Vagina (tissue), 2 donors: ENCODE results near the gene PRKCQ. TPM values are rescaled to one million over a fixed set of nuclear protein-coding genes. Genes with fewer than 3 reads are reported as not detected.

Experiments
- DNase-seq, 2 donors: peaks; one replicate each; pipeline ENCODE4 v3.0.0-alpha.2; 2017; ENCODE audit errors: extremely low spot score in 2 of 2
- H3K27ac ChIP-seq: fragments of 200-600 bp; sonication (generic); one replicate; pipeline ENCODE4 v1.5.1; 2019
- H3K27me3 ChIP-seq: fragments of 200-600 bp; sonication (generic); one replicate; pipeline ENCODE4 v1.5.1; 2019
- H3K36me3 ChIP-seq, 2 donors: fragments of 200-600 bp; sonication (generic); one replicate each; pipeline ENCODE4 v1.5.1; 2017 to 2019
- H3K4me1 ChIP-seq: fragments of 200-600 bp; sonication (generic); one replicate; pipeline ENCODE4 v1.5.1; 2019
- H3K4me3 ChIP-seq, 2 donors: fragments of 200-600 bp; sonication (generic); 1 replicate in 1 of 2; 2 replicates in 1 of 2; pipeline ENCODE4 v1.5.1; 2016 to 2019
- H3K9me3 ChIP-seq: fragments of 200-600 bp; sonication (generic); one replicate; pipeline ENCODE4 v1.5.1; 2019
- POLR2A ChIP-seq, 2 donors: fragments of 450-650 bp; IDR thresholded peaks; one replicate each; pipeline ENCODE4 v1.6.1; 2017; ENCODE audit warnings: antibody characterized with exemption in 2 of 2, mild to moderate bottlenecking in 2 of 2, moderate library complexity in 2 of 2
- POLR2AphosphoS5 ChIP-seq, 2 donors: sonication (generic); formaldehyde crosslinking; IDR thresholded peaks; one replicate each; pipeline ENCODE4 v1.9.0; 2017; ENCODE audit warnings: antibody characterized with exemption in 2 of 2, mild to moderate bottlenecking in 2 of 2, low read depth in 1 of 2; ENCODE audit not compliant: insufficient read depth in 1 of 2
- intact Hi-C: fragments of 100-400 bp; cut with DNase I; formaldehyde crosslinking; loops from one replicate; pipeline ENCODE4 v1.15.1; 2023
- total RNA-seq: library from RNA; depleted of rRNA; stranded (reverse); fragments of >200 nt; gene quantifications from one replicate; pipeline ENCODE4 v1.2.3, GENCODE V29; 2016
- TF ChIP-seq, protein P1 (sequence below), 3 experiments: fragments of 450-650 bp in 2 of 3; fragments of 200-600 bp in 1 of 3; sonication (generic) in 1 of 3; IDR thresholded peaks; one replicate each; pipeline ENCODE4 v1.5.1; 2017 to 2019; ENCODE audit warnings: antibody characterized with exemption in 3 of 3, mild to moderate bottlenecking in 2 of 3, moderate library complexity in 2 of 3

PRKCQ gene
- total RNA-seq, 1 donor from 2014 or later = 3.7 TPM

- no peak for TF ChIP-seq POLR2AphosphoS5 (IDR thresholded peaks at IDR 0.05; ENCODE audit: insufficient read depth in 1 of 2, low read depth in 1 of 2)
- no peak for TF ChIP-seq POLR2A (IDR thresholded peaks at IDR 0.05)
- TF ChIP-seq, protein P1, sequence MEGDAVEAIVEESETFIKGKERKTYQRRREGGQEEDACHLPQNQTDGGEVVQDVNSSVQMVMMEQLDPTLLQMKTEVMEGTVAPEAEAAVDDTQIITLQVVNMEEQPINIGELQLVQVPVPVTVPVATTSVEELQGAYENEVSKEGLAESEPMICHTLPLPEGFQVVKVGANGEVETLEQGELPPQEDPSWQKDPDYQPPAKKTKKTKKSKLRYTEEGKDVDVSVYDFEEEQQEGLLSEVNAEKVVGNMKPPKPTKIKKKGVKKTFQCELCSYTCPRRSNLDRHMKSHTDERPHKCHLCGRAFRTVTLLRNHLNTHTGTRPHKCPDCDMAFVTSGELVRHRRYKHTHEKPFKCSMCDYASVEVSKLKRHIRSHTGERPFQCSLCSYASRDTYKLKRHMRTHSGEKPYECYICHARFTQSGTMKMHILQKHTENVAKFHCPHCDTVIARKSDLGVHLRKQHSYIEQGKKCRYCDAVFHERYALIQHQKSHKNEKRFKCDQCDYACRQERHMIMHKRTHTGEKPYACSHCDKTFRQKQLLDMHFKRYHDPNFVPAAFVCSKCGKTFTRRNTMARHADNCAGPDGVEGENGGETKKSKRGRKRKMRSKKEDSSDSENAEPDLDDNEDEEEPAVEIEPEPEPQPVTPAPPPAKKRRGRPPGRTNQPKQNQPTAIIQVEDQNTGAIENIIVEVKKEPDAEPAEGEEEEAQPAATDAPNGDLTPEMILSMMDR (IDR thresholded peaks at IDR 0.05) = no peak
- intact Hi-C loops = no loop called here
- no peaks in the 10 kb centered on the region for H3K9me3 ChIP-seq
- no peaks in the 10 kb centered on the region for H3K36me3 ChIP-seq
- H3K4me1 ChIP-seq = no peaks in the 10 kb centered on the region
- no peaks in the 10 kb centered on the region for H3K27me3 ChIP-seq
- no peak overlapping the region for H3K4me3 ChIP-seq
- H3K27ac ChIP-seq = no peak overlapping the region
- DNase-seq = no peak
Measured at GRCh38 chr10:6465437-6465836, 114.6 kb downstream of the PRKCQ start.

GRCh38 chr10:6464862-6465430, 115.1 kb downstream of the PRKCQ start:
- Histone ChIP-seq H3K27ac (no peak overlapping the region), H3K4me1 (no peaks in the 10 kb centered on the region), H3K36me3 (no peaks in the 10 kb centered on the region), H3K4me3 (no peak overlapping the region), H3K9me3 (no peaks in the 10 kb centered on the region), H3K27me3 (no peaks in the 10 kb centered on the region)
- intact Hi-C loops = no loop called here
- DNase-seq = no peak
- TF ChIP-seq, protein P1 (IDR thresholded peaks at IDR 0.05) = no peak
- TF ChIP-seq POLR2AphosphoS5 (IDR thresholded peaks at IDR 0.05; ENCODE audit: insufficient read depth in 1 of 2, low read depth in 1 of 2) = no peak
- no peak for TF ChIP-seq POLR2A (IDR thresholded peaks at IDR 0.05)

GRCh38 chr10:6463366-6463765, 116.7 kb downstream of the PRKCQ start:
- Histone ChIP-seq H3K4me3 (no peak overlapping the region), H3K9me3 (no peaks in the 10 kb centered on the region), H3K4me1 (no peaks in the 10 kb centered on the region), H3K36me3 (no peaks in the 10 kb centered on the region), H3K27me3 (no peaks in the 10 kb centered on the region), H3K27ac (no peak overlapping the region)
- TF ChIP-seq, protein P1 (IDR thresholded peaks at IDR 0.05) = no peak
- TF ChIP-seq POLR2A (IDR thresholded peaks at IDR 0.05) (no peak), POLR2AphosphoS5 (IDR thresholded peaks at IDR 0.05; ENCODE audit: insufficient read depth in 1 of 2, low read depth in 1 of 2) (no peak)
- no peak for DNase-seq
- intact Hi-C loops = no loop called here

GRCh38 chr10:6461961-6462360, 118.1 kb downstream of the PRKCQ start:
- DNase-seq = no peak
- H3K27ac ChIP-seq = no peak overlapping the region
- no peaks in the 10 kb centered on the region for H3K4me1 ChIP-seq
- no peak overlapping the region for H3K4me3 ChIP-seq
- TF ChIP-seq POLR2A (IDR thresholded peaks at IDR 0.05) (no peak), POLR2AphosphoS5 (IDR thresholded peaks at IDR 0.05; ENCODE audit: insufficient read depth in 1 of 2, low read depth in 1 of 2) (no peak)
- TF ChIP-seq, protein P1 (IDR thresholded peaks at IDR 0.05) = no peak
- H3K9me3 ChIP-seq = no peaks in the 10 kb centered on the region
- H3K36me3 ChIP-seq = no peaks in the 10 kb centered on the region
- no peaks in the 10 kb centered on the region for H3K27me3 ChIP-seq
- intact Hi-C loops = no loop called here

- Histone ChIP-seq H3K4me1 (no peaks in the 10 kb centered on the region), H3K4me3 (no peak overlapping the region), H3K9me3 (no peaks in the 10 kb centered on the region), H3K27me3 (no peaks in the 10 kb centered on the region), H3K36me3 (peaks cover 0 to 2% of the 10 kb centered on the region in 2 donors), H3K27ac (no peak overlapping the region)
- TF ChIP-seq POLR2A (IDR thresholded peaks at IDR 0.05) (no peak), POLR2AphosphoS5 (IDR thresholded peaks at IDR 0.05; ENCODE audit: insufficient read depth in 1 of 2, low read depth in 1 of 2) (no peak)
- TF ChIP-seq, protein P1 (IDR thresholded peaks at IDR 0.05) = no peak
- DNase-seq = no peak
- intact Hi-C loops = no loop called here
Measured at GRCh38 chr10:6460861-6461409, 119.1 kb downstream of the PRKCQ start.
